ENCODE data around the gene PSMD4.

PSMD4 gene

DNA sequence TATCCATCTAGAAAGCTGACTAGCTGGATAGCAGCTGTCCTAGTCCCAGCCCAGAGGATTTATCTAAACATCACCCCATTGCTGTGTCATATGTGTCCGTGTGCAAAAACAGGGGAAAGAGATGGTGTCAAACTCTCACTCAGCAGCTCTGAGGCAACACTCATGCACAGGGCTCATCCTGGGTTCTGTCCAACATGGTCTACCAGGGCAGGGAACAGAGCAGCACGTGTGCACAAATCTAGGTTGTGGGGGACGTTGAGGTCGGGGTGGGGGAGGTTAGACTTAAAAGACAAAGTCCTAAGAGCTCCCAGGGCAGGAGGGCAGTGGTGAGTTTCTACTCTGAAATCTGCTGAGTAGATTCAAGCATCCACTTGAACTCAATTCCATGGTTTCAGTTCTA, 56.5 kb downstream of the PSMD4 start:
- no peak for DNase-seq

DNA sequence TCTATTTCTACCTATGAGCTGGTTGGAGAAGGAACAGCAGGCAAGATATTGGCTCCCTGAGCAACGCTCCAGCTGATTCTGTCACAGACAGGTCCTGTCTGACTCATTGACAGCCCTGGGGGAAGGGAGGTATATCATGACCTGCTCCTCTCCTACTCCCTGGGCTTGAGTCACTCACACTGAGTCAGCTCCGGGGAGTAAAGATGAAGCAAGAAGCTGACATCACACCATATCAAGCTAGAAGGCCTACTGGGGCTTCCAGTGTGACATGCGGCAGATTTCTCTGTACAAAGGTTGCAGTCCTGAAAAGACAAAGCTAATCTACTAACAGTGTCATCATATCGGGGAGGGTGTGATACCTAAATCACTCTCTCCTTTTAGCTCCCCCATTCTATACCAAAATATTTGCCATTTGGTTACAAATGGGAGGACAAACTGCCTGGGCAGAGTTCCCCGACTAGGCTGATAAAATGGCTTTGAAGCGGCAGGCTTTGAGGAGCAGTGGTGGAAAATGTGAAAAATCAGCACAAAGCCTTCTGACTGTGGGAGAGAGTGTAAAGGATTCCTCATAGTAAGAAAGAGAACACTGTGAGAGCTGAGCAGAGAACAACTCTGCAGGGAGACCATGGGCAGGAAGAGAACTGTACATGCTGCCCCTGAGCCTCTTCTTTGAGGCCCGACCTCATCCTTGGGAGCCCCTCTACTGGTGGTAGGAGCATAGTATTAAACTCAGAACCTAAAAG, 57.2 kb downstream of the PSMD4 start:
- DNase-seq: no peak

DNA sequence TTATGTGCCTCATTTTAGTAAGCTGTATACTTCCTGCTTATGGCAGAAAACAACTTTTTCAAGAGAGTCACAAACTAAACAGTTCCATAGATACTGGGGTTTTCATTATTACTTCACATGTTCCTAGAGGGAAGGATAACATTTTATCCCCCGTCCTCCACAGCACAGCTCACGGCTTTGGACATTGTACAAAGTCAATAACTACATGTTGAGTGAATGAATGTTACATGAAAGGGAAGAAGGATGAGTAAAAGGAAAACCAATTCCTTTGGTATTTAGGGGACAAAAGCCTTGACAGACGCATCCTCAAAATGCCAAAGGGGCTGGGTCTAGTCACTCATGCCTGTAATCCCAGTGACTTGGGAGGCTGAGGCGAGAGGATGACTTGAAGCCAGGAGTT, 57.9 kb downstream of the PSMD4 start:
- DNase-seq: no peak

DNA sequence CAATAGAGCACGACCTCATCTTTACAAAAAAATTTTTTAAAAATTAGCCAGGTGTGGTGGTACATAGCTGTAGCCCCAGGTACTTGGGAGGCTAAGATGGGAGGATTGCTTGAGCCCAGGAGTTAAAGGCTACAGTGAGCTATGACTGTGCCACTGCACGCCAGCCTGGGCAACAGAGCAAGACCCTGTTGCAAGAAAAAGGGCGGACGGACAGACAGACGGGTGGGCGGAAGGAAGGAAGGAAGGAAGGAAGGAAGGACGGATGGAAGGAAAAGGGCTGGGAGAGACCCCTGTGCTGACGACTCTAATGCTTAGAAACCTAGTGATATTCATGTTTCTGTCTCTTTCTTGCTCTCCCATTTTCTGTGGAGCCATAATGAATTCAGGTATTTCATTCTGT, 58.3 kb downstream of the PSMD4 start:
- DNase-seq: no peak

DNA sequence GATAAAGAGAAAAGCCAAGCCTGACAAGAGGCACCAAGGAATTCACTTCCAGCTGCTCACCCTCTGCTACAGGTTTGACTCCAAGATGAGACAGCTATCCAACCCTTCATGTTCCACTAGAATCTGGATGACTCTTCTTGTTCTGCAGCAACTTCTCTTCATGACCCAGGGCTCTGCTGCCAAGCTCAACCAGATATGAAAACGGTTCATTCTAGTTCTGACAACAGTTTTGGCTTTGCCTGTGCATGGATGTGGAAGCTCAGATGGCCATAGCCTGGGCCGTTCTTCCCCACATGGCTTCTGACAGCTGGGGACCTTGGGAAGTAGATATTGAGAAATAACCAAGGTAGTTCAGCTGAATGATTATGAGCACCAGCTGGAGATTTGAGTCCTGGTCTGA, 59.0 kb downstream of the PSMD4 start:
- DNase-seq: no peak

DNA sequence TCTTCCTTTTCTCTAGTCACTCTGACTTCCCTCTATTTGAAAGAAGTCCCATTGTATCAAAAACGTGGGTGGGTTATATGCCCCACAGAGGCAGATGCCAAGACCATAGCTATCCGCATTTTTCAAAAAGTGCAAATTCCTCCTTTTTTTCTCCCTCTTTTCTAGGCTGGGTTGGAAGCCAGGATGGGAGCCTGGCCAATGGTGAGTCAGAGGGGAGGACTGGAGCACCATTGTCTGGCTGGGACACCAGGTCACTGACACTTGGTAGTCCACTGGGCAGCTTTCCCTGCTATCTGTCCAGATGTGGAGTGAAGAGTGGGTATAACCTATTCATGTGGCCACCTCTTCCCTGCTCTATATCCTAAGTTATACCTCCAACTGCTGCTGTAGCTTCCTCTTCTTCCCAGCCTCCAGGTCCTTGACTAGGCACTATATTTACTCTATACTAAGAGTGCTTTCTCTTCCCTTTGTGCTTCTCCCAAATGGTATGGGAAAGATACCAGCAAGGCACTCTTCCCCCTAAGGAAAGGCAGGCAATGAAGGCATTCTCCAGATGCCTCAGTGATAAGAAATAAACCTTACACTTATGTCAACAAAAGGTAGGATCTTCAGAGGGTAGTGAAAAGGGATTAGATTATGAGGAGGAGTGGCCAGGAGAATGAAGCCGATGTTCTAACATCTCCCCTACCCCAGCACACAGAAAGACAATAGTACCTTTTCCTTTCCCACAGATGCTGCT, 59.8 kb downstream of the PSMD4 start:
- no peak for DNase-seq

DNA sequence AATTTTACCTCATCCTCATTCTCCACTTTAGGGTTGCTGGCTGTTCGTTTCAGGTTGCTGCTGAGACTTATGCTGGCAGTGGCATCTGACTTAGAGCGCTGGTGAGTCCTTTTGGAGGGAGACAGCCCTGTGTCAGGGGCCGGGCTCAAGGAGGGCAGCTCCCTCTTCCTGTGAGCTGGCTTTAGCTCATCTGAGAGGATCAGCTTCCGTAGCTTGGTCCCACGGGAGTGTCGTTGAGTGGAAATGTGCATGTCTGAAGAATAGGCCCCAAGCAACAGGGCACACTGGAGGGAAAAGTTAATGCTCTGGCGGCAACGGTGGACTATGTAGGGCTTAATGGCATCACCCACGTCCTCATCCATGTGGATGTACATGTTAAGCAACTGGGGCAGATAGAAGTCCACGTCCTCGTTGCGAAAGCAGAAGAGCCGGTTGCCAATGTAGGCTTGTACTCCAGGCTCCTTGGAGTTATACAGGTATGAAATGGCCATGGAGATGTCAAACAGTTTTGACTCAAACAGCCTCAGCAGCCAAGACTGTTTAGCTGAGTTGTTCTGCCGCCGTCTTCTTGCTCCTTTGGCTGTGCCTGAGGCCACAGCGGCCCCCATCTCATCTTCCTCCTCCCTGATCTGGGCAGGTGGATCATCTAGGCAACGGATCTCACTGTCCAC, 61.2 kb downstream of the PSMD4 start:
- DNase-seq: no peak

Measured in GDM1 (cell line).